GM12874 (cell line): ENCODE data around the gene AUTS2.

ENCODE experiments used
- TF ChIP-seq, protein P1 (sequence below): IDR thresholded peaks from 2 replicates; pipeline ENCODE4 v1.5.1; 2011; ENCODE audit warnings: low read depth, mild to moderate bottlenecking, control low read depth, low read length, moderate library complexity; ENCODE audit not compliant: insufficient read depth

The AUTS2 gene

GRCh38 chr7:70684173-70684572 is 1085.9 kb downstream of the AUTS2 start:
- TF ChIP-seq, protein P1, sequence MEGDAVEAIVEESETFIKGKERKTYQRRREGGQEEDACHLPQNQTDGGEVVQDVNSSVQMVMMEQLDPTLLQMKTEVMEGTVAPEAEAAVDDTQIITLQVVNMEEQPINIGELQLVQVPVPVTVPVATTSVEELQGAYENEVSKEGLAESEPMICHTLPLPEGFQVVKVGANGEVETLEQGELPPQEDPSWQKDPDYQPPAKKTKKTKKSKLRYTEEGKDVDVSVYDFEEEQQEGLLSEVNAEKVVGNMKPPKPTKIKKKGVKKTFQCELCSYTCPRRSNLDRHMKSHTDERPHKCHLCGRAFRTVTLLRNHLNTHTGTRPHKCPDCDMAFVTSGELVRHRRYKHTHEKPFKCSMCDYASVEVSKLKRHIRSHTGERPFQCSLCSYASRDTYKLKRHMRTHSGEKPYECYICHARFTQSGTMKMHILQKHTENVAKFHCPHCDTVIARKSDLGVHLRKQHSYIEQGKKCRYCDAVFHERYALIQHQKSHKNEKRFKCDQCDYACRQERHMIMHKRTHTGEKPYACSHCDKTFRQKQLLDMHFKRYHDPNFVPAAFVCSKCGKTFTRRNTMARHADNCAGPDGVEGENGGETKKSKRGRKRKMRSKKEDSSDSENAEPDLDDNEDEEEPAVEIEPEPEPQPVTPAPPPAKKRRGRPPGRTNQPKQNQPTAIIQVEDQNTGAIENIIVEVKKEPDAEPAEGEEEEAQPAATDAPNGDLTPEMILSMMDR: no peak

DNA sequence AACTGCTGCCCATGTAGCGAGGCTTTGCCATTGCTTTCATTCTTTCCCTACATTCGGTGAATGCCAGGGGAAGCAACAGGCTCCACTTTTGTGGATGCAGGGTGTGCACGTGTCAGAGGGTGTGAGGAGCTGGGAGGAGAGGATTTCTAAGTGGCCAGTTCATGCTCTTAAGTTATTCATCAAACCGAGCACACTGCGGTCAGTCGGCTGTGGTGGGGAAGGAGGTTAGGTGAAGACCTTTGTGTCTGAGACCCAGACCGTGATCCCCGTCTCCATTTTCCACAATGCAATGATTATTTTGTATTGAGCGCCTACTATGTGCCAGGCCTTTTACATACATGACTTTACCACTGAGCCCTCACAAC is 1095.0 kb downstream of the AUTS2 start:
- TF ChIP-seq, protein P1: no peak

- TF ChIP-seq, protein P1: no peak
Measured at GRCh38 chr7:70693686-70694433, 1095.6 kb downstream of the AUTS2 start.

GRCh38 chr7:70694434-70694970 is 1096.2 kb downstream of the AUTS2 start:
- TF ChIP-seq, protein P1: no peak

DNA sequence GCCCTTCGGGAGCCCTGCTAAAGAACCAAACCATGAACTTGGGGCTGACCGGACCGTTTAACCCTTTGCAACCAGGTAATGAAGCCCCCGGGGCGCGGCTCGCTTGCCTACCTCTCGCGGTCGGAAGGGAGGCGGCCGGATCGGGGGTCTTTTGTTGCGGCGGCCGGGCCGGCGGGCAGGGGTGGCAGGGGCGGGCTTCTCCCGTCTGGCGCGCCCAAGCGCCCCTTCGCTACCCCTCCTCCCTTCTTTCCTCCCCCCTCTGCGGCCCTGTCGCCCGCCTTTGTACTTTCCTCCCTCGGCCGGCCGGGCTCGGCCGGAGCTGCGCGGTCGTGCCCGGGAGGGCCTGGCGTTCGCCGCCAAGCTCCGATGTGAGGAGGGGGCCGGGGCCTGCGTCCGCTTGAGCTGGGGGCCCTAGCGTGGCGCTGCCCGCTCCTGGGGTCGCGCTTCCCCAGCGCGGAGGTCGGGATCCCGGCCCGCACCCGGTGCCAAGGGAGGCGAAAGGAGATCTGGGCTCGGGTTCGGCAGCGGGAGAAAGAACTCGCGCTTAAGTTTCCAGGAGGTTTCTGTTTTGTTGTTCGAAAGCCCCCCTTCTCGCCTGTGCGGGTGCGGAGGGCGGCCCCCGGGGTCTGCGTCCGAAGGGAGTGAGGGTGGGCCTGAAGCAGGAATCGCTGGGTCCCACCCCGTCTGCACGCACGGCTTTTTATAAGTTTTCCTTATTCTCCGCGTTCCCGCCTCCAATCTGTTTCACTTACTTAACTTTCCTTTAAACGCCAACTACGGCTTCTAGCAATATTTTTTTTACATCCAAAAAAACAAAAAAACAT is 1096.9 kb downstream of the AUTS2 start:
- TF ChIP-seq, protein P1: no peak

- TF ChIP-seq, protein P1: no peak
Measured at GRCh38 chr7:70695795-70696083, 1097.5 kb downstream of the AUTS2 start.

GRCh38 chr7:70696201-70696754 is 1098.0 kb downstream of the AUTS2 start:
- TF ChIP-seq, protein P1: no peak
